ENCODE results near the gene LSAMP. TPM values are rescaled to one million over a fixed set of nuclear protein-coding genes. Genes with fewer than 3 reads are reported as not detected.

The LSAMP gene
- total and polyA plus RNA-seq, 2 of the 4 experiments (the other 2 are of a cell fraction): 7.9 to 8.0 TPM

DNA sequence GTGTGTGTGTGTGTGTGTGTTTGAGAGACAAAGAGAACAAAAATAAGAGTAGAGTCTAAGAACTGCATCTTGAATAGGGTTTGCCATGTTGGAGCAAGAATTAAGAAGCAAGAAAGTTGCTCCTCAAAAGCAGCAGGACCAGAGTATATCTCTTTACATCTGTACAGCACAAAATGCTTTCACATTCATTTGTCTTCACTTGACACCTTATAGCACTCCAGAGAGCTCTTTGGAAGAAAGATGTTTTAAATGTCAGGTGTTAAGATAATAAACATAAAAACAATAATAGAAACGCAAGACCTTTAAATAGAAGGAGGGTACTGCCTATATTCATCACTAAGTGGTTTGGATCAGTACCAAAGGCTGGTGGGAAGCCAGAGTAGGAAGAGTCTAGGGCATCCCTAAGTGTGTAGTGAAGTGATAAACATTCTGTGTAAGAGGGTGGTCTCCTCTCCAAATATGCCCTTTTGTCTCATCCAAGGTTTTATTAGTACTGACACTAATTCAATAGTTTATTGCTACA is 19.1 kb upstream of the LSAMP start:
- in situ Hi-C loops (cut with MboI; ENCODE audit: low sequenced_read_pairs) (no loop called here), dilution Hi-C loops (cut with HindIII; ENCODE audit: low sequenced_read_pairs, unreplicated experiment) (no loop called here), intact Hi-C loops (cut with micrococcal nuclease) (no loop called here)
- Histone ChIP-seq H3K4me3 (ENCODE audit: insufficient read depth, low read depth, low read length) (no peak overlapping the region), H3K36me3 (ENCODE audit: control insufficient read depth, insufficient read depth, low read length) (no peaks in the 10 kb centered on the region), H3K9me3 (ENCODE audit: control insufficient read depth, insufficient read depth, low read length) (no peaks in the 10 kb centered on the region), H3K9me1 (ENCODE audit: insufficient read depth, low read length) (no peaks in the 10 kb centered on the region), H3K23ac (ENCODE audit: low read depth, low read length) (no peak overlapping the region), H4K91ac (ENCODE audit: insufficient read depth, low read depth, low read length) (no peak overlapping the region), H2BK120ac (ENCODE audit: low read depth, low read length) (no peak overlapping the region), H3K9ac (ENCODE audit: low read depth, low read length) (no peak overlapping the region), H3K4me2 (ENCODE audit: low read depth, low read length) (no peak overlapping the region), H3K79me1 (ENCODE audit: low read depth in 1 of 2, low read length in 2 of 2) (no peaks in the 10 kb centered on the region), H4K8ac (ENCODE audit: low read depth in 2 of 2, low read length in 2 of 2) (no peak overlapping the region), H2BK15ac (ENCODE audit: low read depth, low read length) (no peak overlapping the region), H3K27ac (ENCODE audit: insufficient read depth, low read length) (no peak overlapping the region), H3K4me1 (ENCODE audit: control insufficient read depth, insufficient read depth, low read length) (no peaks in the 10 kb centered on the region), H3K18ac (ENCODE audit: low read depth, low read length) (no peak overlapping the region), H2AFZ (replicated peaks; ENCODE audit: low read length, poor library complexity) (no peak overlapping the region), H2BK5ac (ENCODE audit: low read depth, low read length, poor library complexity, severe bottlenecking) (no peak overlapping the region), H2AK9ac (replicated peaks; ENCODE audit: low read depth, low read length, poor library complexity) (no peak overlapping the region), H4K20me1 (ENCODE audit: insufficient read depth, low read length) (no peaks in the 10 kb centered on the region), H2BK20ac (ENCODE audit: low read depth, low read length) (no peak overlapping the region), H3K14ac (replicated peaks; ENCODE audit: low read depth, low read length) (no peak overlapping the region), H4K5ac (ENCODE audit: low read depth, low read length) (no peak overlapping the region), H2AK5ac (ENCODE audit: low read depth, low read length) (no peak overlapping the region), H3K27me3 (ENCODE audit: control insufficient read depth, insufficient read depth, low read length) (no peaks in the 10 kb centered on the region), H3K4ac (ENCODE audit: low read depth, low read length) (no peak overlapping the region), H3K56ac (ENCODE audit: extremely low read depth, insufficient read depth, low read length) (no peak overlapping the region)
- DNase-seq: no peak
- TF ChIP-seq MAZ (IDR thresholded peaks at IDR 0.05; ENCODE audit: borderline replicate concordance, low read depth, low read length): no peak
- TF ChIP-seq, protein P1, sequence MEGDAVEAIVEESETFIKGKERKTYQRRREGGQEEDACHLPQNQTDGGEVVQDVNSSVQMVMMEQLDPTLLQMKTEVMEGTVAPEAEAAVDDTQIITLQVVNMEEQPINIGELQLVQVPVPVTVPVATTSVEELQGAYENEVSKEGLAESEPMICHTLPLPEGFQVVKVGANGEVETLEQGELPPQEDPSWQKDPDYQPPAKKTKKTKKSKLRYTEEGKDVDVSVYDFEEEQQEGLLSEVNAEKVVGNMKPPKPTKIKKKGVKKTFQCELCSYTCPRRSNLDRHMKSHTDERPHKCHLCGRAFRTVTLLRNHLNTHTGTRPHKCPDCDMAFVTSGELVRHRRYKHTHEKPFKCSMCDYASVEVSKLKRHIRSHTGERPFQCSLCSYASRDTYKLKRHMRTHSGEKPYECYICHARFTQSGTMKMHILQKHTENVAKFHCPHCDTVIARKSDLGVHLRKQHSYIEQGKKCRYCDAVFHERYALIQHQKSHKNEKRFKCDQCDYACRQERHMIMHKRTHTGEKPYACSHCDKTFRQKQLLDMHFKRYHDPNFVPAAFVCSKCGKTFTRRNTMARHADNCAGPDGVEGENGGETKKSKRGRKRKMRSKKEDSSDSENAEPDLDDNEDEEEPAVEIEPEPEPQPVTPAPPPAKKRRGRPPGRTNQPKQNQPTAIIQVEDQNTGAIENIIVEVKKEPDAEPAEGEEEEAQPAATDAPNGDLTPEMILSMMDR (conservative IDR thresholded peaks at IDR 0.05; ENCODE audit: low read depth, low read length): no peak
- TF ChIP-seq RAD21 (IDR thresholded peaks at IDR 0.05; ENCODE audit: low read length): no peak
- TF ChIP-seq, protein P2, sequence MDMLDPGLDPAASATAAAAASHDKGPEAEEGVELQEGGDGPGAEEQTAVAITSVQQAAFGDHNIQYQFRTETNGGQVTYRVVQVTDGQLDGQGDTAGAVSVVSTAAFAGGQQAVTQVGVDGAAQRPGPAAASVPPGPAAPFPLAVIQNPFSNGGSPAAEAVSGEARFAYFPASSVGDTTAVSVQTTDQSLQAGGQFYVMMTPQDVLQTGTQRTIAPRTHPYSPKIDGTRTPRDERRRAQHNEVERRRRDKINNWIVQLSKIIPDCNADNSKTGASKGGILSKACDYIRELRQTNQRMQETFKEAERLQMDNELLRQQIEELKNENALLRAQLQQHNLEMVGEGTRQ (IDR thresholded peaks at IDR 0.05; ENCODE audit: low read depth, low read length): no peak
- no peak for TF ChIP-seq RCOR1 (IDR thresholded peaks at IDR 0.05; ENCODE audit: insufficient replicate concordance, low read length)
- TF ChIP-seq POLR2A (IDR thresholded peaks at IDR 0.05; ENCODE audit: low read depth, low read length): no peak
- no peak for TF ChIP-seq SMC3 (IDR thresholded peaks at IDR 0.05; ENCODE audit: low read depth, low read length)
- TF ChIP-seq, protein P3, sequence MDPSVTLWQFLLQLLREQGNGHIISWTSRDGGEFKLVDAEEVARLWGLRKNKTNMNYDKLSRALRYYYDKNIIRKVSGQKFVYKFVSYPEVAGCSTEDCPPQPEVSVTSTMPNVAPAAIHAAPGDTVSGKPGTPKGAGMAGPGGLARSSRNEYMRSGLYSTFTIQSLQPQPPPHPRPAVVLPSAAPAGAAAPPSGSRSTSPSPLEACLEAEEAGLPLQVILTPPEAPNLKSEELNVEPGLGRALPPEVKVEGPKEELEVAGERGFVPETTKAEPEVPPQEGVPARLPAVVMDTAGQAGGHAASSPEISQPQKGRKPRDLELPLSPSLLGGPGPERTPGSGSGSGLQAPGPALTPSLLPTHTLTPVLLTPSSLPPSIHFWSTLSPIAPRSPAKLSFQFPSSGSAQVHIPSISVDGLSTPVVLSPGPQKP (IDR thresholded peaks at IDR 0.05; ENCODE audit: borderline replicate concordance, low read depth, low read length): no peak
- TF ChIP-seq MAFK (IDR thresholded peaks at IDR 0.05; ENCODE audit: low read depth, low read length): no peak
- no peak for TF ChIP-seq RFX5 (IDR thresholded peaks at IDR 0.05; ENCODE audit: low read depth, low read length)
- no peak for TF ChIP-seq FOS (IDR thresholded peaks at IDR 0.05; ENCODE audit: low read depth, low read length)
- no peak for TF ChIP-seq NFE2L2 (IDR thresholded peaks at IDR 0.05; ENCODE audit: low read depth, low read length)
- no peak for TF ChIP-seq CEBPB (IDR thresholded peaks at IDR 0.05; ENCODE audit: low read depth, low read length)
- BruUV-seq (replicated peaks): no TSS peak
- no CpG with 5 or more reads among the region's 1 CpG for WGBS, 2 experiments (ENCODE audit: extremely low coverage in 2 of 2, insufficient read length in 1 of 2)
- POLR2A ChIA-PET (ENCODE audit: unreplicated experiment): no interaction called here
- CTCF ChIA-PET: no interaction called here
- no peak for ATAC-seq (ENCODE audit: low read depth)
